Measurements from ENCODE around the gene SLC7A5.
"Not testable (repeated sequence)": the region's sequence is repeated elsewhere in the genome, so short reads cannot be mapped to it uniquely, and the experiment has no call there.

The SLC7A5 gene

GRCh38 chr16:87869061-87869878 lies at the start of gene SLC7A5:
TSS of gene SLC7A5 (minus strand) at chr16:87869507. CDS start at chr16:87869422, 85 bp downstream.
- ATAC-seq = peak; percentile 46 to 56

GRCh38 chr16:87918338-87918737 lies 49.0 kb upstream of the SLC7A5 start:
- no peak for ATAC-seq

GRCh38 chr16:87917503-87917902 lies 48.2 kb upstream of the SLC7A5 start:
- no peak for ATAC-seq

- ATAC-seq = no peak
These were observed 45.5 kb upstream of the SLC7A5 start for GRCh38 chr16:87914812-87915211.

- not testable (repeated sequence) for ATAC-seq
These were observed 44.9 kb upstream of the SLC7A5 start for GRCh38 chr16:87914021-87914725.

GRCh38 chr16:87912691-87913090 lies 43.4 kb upstream of the SLC7A5 start:
- ATAC-seq = not testable (repeated sequence)

- not testable (repeated sequence) for ATAC-seq
These were observed 41.9 kb upstream of the SLC7A5 start for GRCh38 chr16:87911106-87911763.

GRCh38 chr16:87909203-87909935 lies 40.1 kb upstream of the SLC7A5 start:
- peak; percentile 82 to 96 for ATAC-seq

- not testable (repeated sequence) for ATAC-seq
These were observed 38.8 kb upstream of the SLC7A5 start for GRCh38 chr16:87908101-87908500.

- not testable (repeated sequence) for ATAC-seq
These were observed 36.2 kb upstream of the SLC7A5 start for GRCh38 chr16:87905521-87905920.

GRCh38 chr16:87904963-87905362 lies 35.7 kb upstream of the SLC7A5 start:
- not testable (repeated sequence) for ATAC-seq

GRCh38 chr16:87900489-87900888 lies 31.2 kb upstream of the SLC7A5 start:
- ATAC-seq = not testable (repeated sequence)

GRCh38 chr16:87897521-87898505 lies 28.5 kb upstream of the SLC7A5 start:
- ATAC-seq = peak; percentile 15 to 16

- not testable (repeated sequence) for ATAC-seq
These were observed 27.7 kb upstream of the SLC7A5 start for GRCh38 chr16:87896924-87897520.

GRCh38 chr16:87896176-87896890 lies 27.0 kb upstream of the SLC7A5 start:
- peak; percentile 1 for ATAC-seq

GRCh38 chr16:87895641-87896141 lies 26.4 kb upstream of the SLC7A5 start:
- peak; percentile 96 to 97 for ATAC-seq

- not testable (repeated sequence) for ATAC-seq
These were observed 24.7 kb upstream of the SLC7A5 start for GRCh38 chr16:87894005-87894404.

GRCh38 chr16:87891764-87892163 lies 22.5 kb upstream of the SLC7A5 start:
- ATAC-seq = no peak

GRCh38 chr16:87889762-87890161 lies 20.5 kb upstream of the SLC7A5 start:
- peak in 1 of 2 donors; percentile 66 for ATAC-seq

- ATAC-seq = not testable (repeated sequence)
These were observed 19.0 kb upstream of the SLC7A5 start for GRCh38 chr16:87888346-87888745.

All from activated CD4-positive, CD25-positive, alpha-beta regulatory T cell treated with anti-CD3 and anti-CD28 coated beads, Interleukin-2, amount 50 U/mL, for 24 hours (primary cell).